HG03135 (cell line): ENCODE data around the gene SLC8A3.

ENCODE experiments used
- ATAC-seq: cut with Tn5 transposase; IDR thresholded peaks from one replicate; pipeline ENCODE4 v1.9.1; 2021; ENCODE audit warnings: mild to moderate bottlenecking, moderate library complexity; ENCODE audit not compliant: unreplicated experiment

SLC8A3 gene

DNA sequence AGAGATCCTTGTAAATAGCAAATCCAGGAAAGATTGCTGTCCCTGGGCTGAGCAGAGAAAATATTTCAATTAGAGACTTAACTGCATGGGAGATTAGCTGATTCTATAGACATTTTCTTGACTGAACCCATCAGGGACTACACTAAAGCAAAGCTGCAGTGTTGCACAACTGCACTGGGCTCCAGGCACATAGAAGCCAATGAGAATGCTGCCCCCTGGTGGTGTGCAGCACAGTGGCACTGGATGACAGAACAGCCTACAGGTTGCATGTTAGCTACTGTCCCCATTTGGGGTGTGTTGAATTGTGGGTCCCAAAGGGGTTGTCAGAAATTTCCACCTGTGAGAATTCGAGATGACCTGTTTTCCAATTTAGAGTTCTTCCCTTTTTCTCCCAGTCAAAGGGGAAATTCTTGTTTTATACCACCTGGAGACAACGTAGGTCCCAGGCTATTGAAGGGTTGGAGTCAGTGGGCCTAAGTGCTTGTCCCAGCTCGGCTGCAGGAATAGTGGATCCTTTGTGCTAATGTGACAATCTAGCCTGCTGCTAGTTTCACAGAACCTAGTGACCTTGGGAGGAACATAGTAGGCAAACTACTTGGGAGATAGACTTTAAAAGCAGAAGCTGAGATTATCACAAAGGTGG is 114.7 kb downstream of the SLC8A3 start:
- ATAC-seq: no peak

DNA sequence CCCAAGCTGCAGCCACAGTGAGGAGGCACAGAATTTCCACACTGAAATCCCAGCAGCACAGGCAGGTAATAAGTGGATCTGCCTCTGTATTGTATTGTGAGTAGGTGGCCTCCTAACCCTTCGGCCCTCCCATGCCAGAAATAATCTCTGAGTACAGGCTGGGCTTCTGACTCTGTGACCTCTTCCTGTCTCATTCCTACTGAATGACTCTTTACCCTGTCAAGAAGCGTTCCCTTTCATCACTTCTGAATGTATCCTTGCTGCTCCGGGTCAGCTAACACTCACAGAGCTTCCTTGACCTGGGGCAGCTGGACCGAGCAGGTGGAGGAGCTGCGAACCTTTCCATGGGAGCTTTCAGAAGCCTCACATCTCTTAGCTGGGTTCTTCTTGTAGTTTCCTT is 119.6 kb downstream of the SLC8A3 start:
- no peak for ATAC-seq

DNA sequence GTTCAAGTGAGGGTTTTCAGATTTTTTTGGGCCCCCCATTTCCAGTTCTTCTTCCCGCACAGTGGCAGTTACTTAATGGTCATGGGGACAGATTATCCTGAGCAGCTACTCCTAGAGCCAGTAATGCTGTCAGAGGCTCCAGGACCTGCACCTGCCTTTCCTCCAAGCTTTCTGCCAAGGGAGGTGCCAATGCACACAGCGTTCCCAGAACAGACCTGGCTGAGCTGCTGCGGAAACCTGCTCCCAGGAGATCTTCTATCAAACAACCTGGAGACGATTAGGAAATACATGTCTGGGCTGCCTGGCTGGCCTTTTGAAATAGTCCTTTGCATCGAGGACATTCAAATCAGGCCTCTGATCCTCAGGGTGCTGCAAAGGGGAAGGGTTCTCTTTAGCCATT is 120.9 kb downstream of the SLC8A3 start:
- no peak for ATAC-seq

DNA sequence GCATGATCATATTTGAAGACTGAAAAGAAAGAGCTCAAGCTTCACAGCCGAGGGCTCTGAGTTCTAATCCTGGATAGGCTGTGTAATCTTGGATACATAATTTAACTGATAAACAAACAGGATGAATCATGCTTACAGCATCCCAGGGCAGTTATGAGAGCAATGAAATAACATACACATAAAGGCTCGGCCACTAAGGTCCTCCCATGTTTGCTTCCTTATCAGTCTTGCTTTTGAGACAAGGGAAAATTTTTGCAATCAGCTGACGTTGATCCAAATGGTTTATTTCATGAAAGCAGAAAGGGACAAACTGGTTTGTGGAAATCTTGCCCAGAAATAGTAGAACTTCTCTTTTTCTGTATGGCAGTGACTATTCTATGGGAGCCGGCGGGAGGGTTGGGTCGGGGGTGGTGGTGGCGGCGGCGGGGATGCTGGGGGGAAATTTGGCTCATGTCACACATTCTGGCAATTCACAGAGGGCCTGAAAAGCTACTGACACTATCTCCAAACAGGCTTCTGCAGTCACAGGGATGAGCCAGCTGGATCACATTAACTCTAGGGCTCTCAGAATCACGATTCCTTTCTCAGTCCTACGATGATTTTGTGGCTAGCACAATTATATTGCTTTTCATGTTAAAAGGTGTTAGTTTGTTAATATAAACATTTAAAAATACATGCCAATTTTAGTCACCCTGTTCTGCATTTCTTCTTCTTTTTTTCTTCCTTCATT is 124.5 kb downstream of the SLC8A3 start:
- no peak for ATAC-seq

GRCh38 chr14:70061108-70061507 is 127.6 kb downstream of the SLC8A3 start:
- no peak for ATAC-seq

DNA sequence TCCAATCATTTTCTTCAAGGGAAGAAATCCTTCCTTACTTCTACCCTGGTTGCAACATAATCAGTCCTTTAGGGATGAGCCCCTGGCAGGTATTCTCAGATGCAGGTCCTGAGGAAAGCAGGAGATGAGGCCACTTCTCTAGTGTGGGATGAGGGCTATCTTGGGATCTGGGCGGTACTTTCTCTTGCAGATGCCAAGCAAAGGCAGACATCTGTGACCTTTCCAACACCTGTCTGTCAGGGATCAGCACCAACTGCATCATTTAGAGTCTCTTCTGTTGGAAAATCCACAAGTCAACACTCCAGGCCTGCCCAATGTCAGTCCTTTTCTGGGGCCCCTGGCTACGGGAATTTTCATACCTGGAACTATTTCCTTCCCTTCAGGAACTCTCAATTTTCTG is 129.2 kb downstream of the SLC8A3 start:
- ATAC-seq: no peak

GRCh38 chr14:70057519-70058136 is 131.1 kb downstream of the SLC8A3 start:
- ATAC-seq: no peak

GRCh38 chr14:70052990-70053389 is 135.8 kb downstream of the SLC8A3 start:
- ATAC-seq: no peak

- no peak for ATAC-seq
Measured at GRCh38 chr14:70050136-70050535, 138.6 kb downstream of the SLC8A3 start.

DNA sequence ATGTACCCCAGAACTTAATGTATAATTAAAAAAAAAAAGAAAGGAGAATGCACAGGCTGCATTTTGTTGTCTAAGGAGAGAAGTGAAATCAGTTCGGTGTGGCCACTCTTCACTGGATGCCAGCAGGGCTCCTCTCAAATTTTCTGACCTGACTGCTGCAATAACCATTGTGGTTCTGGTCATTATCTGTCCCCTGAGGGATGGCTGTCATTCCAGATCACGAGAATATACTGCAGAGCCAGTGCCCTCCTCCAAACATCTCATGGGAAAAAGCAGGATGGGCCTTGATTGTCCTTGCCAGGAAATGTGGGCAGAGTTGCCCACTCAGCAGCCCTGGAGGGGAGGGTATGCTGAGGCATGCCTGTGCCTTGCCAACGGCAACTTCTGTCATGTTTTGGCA is 139.1 kb downstream of the SLC8A3 start:
- ATAC-seq: no peak

DNA sequence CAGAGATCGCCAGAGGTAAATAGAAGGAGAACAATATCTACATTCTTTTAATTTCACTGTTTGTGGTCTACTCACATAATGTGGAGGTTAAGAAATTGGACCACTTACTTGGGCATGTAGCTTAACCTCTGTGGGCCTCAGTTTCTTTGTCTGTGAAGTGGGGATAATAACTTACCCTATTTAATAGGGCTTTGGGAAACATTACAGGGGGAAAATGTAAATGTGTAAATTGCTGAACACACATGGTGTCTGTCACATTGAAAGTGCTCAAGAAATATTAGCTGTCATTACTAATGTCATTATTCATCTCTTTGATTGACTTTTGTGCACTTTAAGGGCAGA is 140.5 kb downstream of the SLC8A3 start:
- ATAC-seq: no peak

DNA sequence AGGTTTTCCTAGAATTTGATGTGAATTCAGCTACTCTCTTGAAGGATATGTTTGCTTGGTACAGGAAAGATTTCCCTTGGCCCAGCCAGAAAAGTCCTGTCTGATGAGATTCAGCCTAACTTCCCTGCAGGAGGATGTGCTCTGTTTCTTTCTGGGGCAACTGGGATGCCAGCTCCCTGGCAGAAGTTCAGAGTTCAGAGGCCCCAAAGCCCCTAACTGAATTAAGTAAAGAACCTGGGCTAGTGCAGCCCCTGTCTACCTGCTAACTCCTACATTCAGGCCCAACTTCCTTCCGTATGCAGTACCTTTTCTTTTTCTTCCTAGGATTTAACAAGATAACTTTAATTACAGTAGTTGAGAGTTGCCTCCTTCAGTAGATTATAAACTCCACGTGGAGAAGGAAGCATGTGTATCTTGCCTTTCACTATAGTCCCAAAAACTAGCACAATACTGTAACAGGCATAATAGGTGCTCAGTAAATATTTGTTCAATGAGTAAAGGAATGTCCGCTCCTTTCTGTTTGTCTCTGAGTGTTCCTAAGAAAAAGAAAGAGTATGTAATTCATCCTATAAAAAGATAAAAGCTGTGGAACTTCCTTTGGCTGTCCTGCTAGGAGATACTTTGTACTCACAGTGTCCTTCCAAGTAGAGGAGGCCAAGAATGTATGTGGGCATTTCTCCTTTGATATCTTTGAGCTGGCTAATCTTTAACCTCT is 141.0 kb downstream of the SLC8A3 start:
- ATAC-seq: no peak

- ATAC-seq: no peak
Measured at GRCh38 chr14:70045844-70046535, 142.8 kb downstream of the SLC8A3 start.

- no peak for ATAC-seq
Measured at GRCh38 chr14:70045310-70045709, 143.4 kb downstream of the SLC8A3 start.

GRCh38 chr14:70043001-70043400 is 145.8 kb downstream of the SLC8A3 start:
- ATAC-seq: no peak

DNA sequence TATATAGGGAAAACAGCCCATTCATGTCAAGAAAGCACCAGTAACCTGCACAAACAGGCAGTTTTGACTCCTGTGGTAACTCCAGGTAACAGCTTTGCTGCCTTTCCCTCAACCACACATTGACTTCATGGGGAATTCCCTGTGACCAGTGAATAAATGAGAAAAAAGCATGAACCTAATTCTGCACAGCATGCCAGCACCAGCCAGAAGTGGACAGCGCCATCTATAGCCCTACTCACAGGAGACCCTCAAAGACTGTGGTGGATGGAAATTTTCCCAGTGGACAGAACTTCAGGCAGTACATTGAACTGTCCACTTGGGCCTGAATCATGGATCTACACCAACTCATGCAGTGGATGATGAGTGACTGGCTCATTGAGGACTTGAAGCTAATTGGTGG is 152.1 kb downstream of the SLC8A3 start:
- no peak for ATAC-seq

GRCh38 chr14:70034257-70034656 is 154.5 kb downstream of the SLC8A3 start:
- no peak for ATAC-seq

DNA sequence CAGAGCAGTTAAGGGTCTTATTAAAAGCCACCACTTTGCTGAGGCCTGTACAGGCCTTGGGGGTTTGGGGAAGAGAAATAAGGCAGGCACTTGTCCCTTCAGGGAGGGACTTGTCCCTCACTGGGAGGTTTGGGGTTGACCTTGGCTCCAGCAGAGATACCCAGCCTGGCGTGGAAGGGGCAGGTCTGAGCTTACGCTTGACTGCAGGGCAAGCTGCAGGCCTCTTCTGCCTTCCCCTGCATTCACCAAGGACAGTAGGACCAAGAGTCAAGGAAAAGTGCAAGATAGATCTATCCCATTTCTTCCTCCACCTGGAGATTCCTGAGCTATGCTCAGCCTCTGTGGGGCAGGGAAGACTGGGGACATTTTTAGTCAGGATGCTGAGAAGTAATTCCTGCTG is 155.2 kb downstream of the SLC8A3 start:
- no peak for ATAC-seq

GRCh38 chr14:70033116-70033515 is 155.6 kb downstream of the SLC8A3 start:
- no peak for ATAC-seq

GRCh38 chr14:70032447-70032846 is 156.3 kb downstream of the SLC8A3 start:
- ATAC-seq: no peak

DNA sequence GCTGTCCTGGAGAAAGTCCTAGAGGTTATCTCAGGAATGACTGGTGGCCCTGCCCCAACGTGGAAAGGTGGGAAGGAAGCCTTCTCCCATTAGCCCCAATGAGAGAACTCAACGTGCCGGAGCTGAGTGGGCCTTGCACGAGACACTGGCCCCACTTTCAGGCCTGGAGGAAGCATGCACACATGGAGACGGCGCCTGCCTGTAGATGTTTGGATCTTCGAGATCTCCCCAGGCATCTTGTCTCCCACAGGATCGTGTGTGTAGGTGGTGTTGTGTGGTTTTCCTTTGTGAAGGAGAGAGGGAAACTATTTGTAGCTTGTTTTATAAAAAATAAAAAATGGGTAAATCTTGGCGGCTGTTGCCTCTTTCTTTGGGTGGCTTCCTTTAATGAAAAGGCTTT is 156.7 kb downstream of the SLC8A3 start:
- ATAC-seq: no peak
